Astrocyte (in vitro differentiated cells and primary cell): Measurements from ENCODE around the gene SH3GL2. TPM values are rescaled to one million over a fixed set of nuclear protein-coding genes. Genes with fewer than 3 reads are reported as not detected.
A peak's percentile ranks its signal among the peaks of the same experiment; 100 is the strongest.

Source experiments
- DNase-seq: peaks from one replicate; pipeline ENCODE4 v3.0.0-alpha.2; 2010; ENCODE audit warnings: low read depth
- FAIRE-seq: peaks from 2 replicates; lab custom pipeline; 2011; peaks lifted over from hg19 to GRCh38; lab: Jason Lieb, UNC
- H2AFZ ChIP-seq: 2 replicates; pipeline ENCODE4 v1.6.0; 2012; ENCODE audit warnings: low read depth, low read length, inconsistent platforms
- H3K27ac ChIP-seq: 2 replicates; pipeline ENCODE4 v1.5.1; 2011; ENCODE audit warnings: low read depth, low read length, inconsistent platforms
- H3K27me3 ChIP-seq: 2 replicates; pipeline ENCODE4 v1.6.0; 2011; ENCODE audit warnings: low read length, inconsistent platforms; ENCODE audit not compliant: insufficient read depth
- H3K36me3 ChIP-seq: 2 replicates; pipeline ENCODE4 v1.5.1; 2011; ENCODE audit warnings: low read length, inconsistent platforms; ENCODE audit not compliant: insufficient read depth
- H3K4me1 ChIP-seq: 2 replicates; pipeline ENCODE4 v1.5.1; 2011; ENCODE audit warnings: low read length, inconsistent platforms; ENCODE audit not compliant: insufficient read depth
- H3K4me2 ChIP-seq: 2 replicates; pipeline ENCODE4 v1.6.0; 2012; ENCODE audit warnings: low read length, inconsistent platforms
- H3K4me3 ChIP-seq: 2 replicates; pipeline ENCODE4 v1.5.1; 2011; ENCODE audit warnings: low read depth, mild to moderate bottlenecking, low read length, inconsistent platforms; ENCODE audit not compliant: insufficient read depth
- H3K79me2 ChIP-seq: 2 replicates; pipeline ENCODE4 v1.6.0; 2012; ENCODE audit warnings: mild to moderate bottlenecking, low read length, inconsistent platforms; ENCODE audit not compliant: insufficient read depth
- H3K9ac ChIP-seq: 2 replicates; pipeline ENCODE4 v1.6.0; 2012; ENCODE audit warnings: mild to moderate bottlenecking, low read length, inconsistent platforms
- H3K9me3 ChIP-seq: 2 replicates; pipeline ENCODE4 v1.5.1; 2012; ENCODE audit warnings: low read depth, mild to moderate bottlenecking, low read length, inconsistent platforms; ENCODE audit not compliant: insufficient read depth
- H4K20me1 ChIP-seq: 2 replicates; pipeline ENCODE4 v1.6.0; 2012; ENCODE audit warnings: low read length, inconsistent platforms; ENCODE audit not compliant: insufficient read depth
- H3K27ac Mint-ChIP-seq: one replicate; pipeline ENCODE4 v1.8.0; 2021; ENCODE audit warnings: mild to moderate bottlenecking, mixed read lengths; ENCODE audit not compliant: unreplicated experiment
- H3K27me3 Mint-ChIP-seq: one replicate; pipeline ENCODE4 v1.8.0; 2021; ENCODE audit warnings: low read depth, mixed read lengths; ENCODE audit not compliant: unreplicated experiment
- H3K36me3 Mint-ChIP-seq: one replicate; pipeline ENCODE4 v1.8.0; 2021; ENCODE audit warnings: low read depth, mixed read lengths; ENCODE audit not compliant: unreplicated experiment
- H3K4me1 Mint-ChIP-seq: one replicate; pipeline ENCODE4 v1.8.0; 2021; ENCODE audit warnings: low read depth, mixed read lengths; ENCODE audit not compliant: unreplicated experiment
- H3K4me3 Mint-ChIP-seq: one replicate; pipeline ENCODE4 v1.8.0; 2021; ENCODE audit warnings: mild to moderate bottlenecking, moderate library complexity, mixed read lengths; ENCODE audit not compliant: unreplicated experiment
- H3K9me3 Mint-ChIP-seq: one replicate; pipeline ENCODE4 v1.8.0; 2021; ENCODE audit warnings: mild to moderate bottlenecking, mixed read lengths; ENCODE audit not compliant: unreplicated experiment
- CTCF ChIP-seq: IDR thresholded peaks from 2 replicates; pipeline ENCODE4 v1.5.1; 2011; ENCODE audit warnings: low read depth, mild to moderate bottlenecking, inconsistent platforms, low read length, moderate library complexity; ENCODE audit not compliant: insufficient read depth
- EZH2 ChIP-seq: IDR thresholded peaks from 2 replicates; pipeline ENCODE4 v1.6.1; 2012; ENCODE audit warnings: mild to moderate bottlenecking, low read length, inconsistent platforms; ENCODE audit not compliant: insufficient read depth
- total RNA-seq: library from RNA; stranded (reverse); gene quantifications from 2 replicates; pipeline ENCODE4 v1.2.1, GENCODE V29; 2021

SH3GL2 gene
- total RNA-seq, 1 donor from 2014 or later = 0.16 TPM

GRCh38 chr9:17594961-17595360 lies 16.1 kb downstream of the SH3GL2 start:
- Mint-ChIP-seq H3K9me3 (no peaks in the 10 kb centered on the region), H3K27ac (no peak overlapping the region), H3K4me1 (no peaks in the 10 kb centered on the region), H3K27me3 (peaks cover 5% of the 10 kb centered on the region), H3K4me3 (no peak overlapping the region), H3K36me3 (no peaks in the 10 kb centered on the region)
- Histone ChIP-seq H3K4me2 (no peak overlapping the region), H3K4me3 (no peak overlapping the region), H3K9ac (no peak overlapping the region), H3K4me1 (no peaks in the 10 kb centered on the region), H2AFZ (no peak overlapping the region), H3K79me2 (no peaks in the 10 kb centered on the region), H3K36me3 (no peaks in the 10 kb centered on the region), H3K9me3 (no peaks in the 10 kb centered on the region), H3K27ac (no peak overlapping the region), H4K20me1 (no peaks in the 10 kb centered on the region), H3K27me3 (peaks cover 4% of the 10 kb centered on the region)
- TF ChIP-seq EZH2 = no peak
- no peak for TF ChIP-seq CTCF
- DNase-seq (no peak), FAIRE-seq (no peak)

GRCh38 chr9:17597977-17598376 lies 19.1 kb downstream of the SH3GL2 start:
- Histone ChIP-seq H3K79me2 (no peaks in the 10 kb centered on the region), H2AFZ (no peak overlapping the region), H3K9me3 (no peaks in the 10 kb centered on the region), H3K4me2 (no peak overlapping the region), H3K9ac (no peak overlapping the region), H3K4me3 (no peak overlapping the region), H3K27ac (no peak overlapping the region), H3K36me3 (no peaks in the 10 kb centered on the region), H4K20me1 (no peaks in the 10 kb centered on the region), H3K4me1 (peaks cover 5% of the 10 kb centered on the region), H3K27me3 (peaks cover 4% of the 10 kb centered on the region)
- Mint-ChIP-seq H3K36me3 (no peaks in the 10 kb centered on the region), H3K27ac (no peak overlapping the region), H3K27me3 (peaks cover 5% of the 10 kb centered on the region), H3K4me3 (no peak overlapping the region), H3K4me1 (peaks cover 9% of the 10 kb centered on the region), H3K9me3 (no peaks in the 10 kb centered on the region)
- DNase-seq (no peak), FAIRE-seq (no peak)
- TF ChIP-seq EZH2 (no peak), CTCF (no peak)

GRCh38 chr9:17600962-17601593 lies 22.2 kb downstream of the SH3GL2 start:
- H3K36me3 ChIP-seq = no peaks in the 10 kb centered on the region
- H3K36me3 Mint-ChIP-seq = no peaks in the 10 kb centered on the region
- no peak overlapping the region for H3K4me3 Mint-ChIP-seq
- H3K4me1 ChIP-seq = peaks cover 5% of the 10 kb centered on the region
- no peak overlapping the region for H3K9ac ChIP-seq
- no peak overlapping the region for H2AFZ ChIP-seq
- H3K9me3 Mint-ChIP-seq = no peaks in the 10 kb centered on the region
- TF ChIP-seq CTCF (no peak), EZH2 (no peak)
- no peaks in the 10 kb centered on the region for H4K20me1 ChIP-seq
- H3K27ac ChIP-seq = no peak overlapping the region
- no peaks in the 10 kb centered on the region for H3K27me3 ChIP-seq
- no peak for FAIRE-seq
- peaks cover 9% of the 10 kb centered on the region for H3K4me1 Mint-ChIP-seq
- no peak overlapping the region for H3K4me3 ChIP-seq
- H3K4me2 ChIP-seq = peak overlapping the region; percentile 45
- H3K79me2 ChIP-seq = no peaks in the 10 kb centered on the region
- DNase-seq = peak; percentile 59
- no peaks in the 10 kb centered on the region for H3K9me3 ChIP-seq
- H3K27ac Mint-ChIP-seq = no peak overlapping the region
- H3K27me3 Mint-ChIP-seq = no peaks in the 10 kb centered on the region
